ENCODE results near the gene PRDM8. TPM values are rescaled to one million over a fixed set of nuclear protein-coding genes. Genes with fewer than 3 reads are reported as not detected.

PRDM8 gene
- 0.81 and 3.1 TPM in 2 replicates for total RNA-seq

GRCh38 chr4:80196922-80197573, at the start of gene PRDM8:
Gene PRDM8 (plus strand): TSS chr4:80197503. CDS start chr4:80200081, 2,578 bp downstream.

Other genes with a start within 250 kb of the PRDM8 start
- gene ANTXR2, start 124.3 kb upstream of the PRDM8 start, total RNA-seq, result 22.2 and 33.0 TPM in 2 replicates
- gene FGF5, start 69.2 kb downstream of the PRDM8 start, total RNA-seq, result under 0.01 and 0.32 TPM in 2 replicates
- not detected in 2 replicates for gene CFAP299, start 138.2 kb downstream of the PRDM8 start, total RNA-seq

Data from cardiac atrium fibroblast (primary cell).